ENCODE measurements around the gene TTC16. TPM values are rescaled to one million over a fixed set of nuclear protein-coding genes. Genes with fewer than 3 reads are reported as not detected.
A peak's percentile ranks its signal among the peaks of the same experiment; 100 is the strongest.

The TTC16 gene
- total and polyA plus RNA-seq, 4 donors: 0.38 to 0.63 (median 0.61) TPM; not detected in 1

DNA sequence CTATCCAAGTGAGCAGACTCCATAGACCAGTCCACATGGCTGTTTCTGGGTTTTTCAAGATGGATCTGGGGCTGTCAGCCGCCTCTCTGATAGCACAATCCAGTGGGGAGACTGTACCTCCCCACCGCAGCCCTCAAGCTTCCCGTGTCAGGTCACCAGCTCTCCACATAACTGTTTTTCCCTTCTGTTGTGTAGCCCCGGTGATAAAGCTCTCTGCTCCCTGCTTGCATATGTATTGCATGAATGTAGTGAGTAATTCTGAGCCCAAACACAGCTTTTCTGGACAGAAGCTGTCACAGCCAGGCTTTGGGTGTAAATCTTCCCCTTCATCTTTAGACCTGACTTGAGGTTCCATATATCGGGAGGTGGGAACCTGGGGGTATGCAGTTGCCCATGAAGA, 32.2 kb upstream of the TTC16 start:
- DNase-seq (ENCODE audit: low read depth in 4 of 6, low spot score in 6 of 6): no peak
- no peak overlapping the region for H3K4me3 ChIP-seq (ENCODE audit: low read depth, low read length)
- WGBS (ENCODE audit: insufficient coverage): 88% methylated on average over 3 of the region's 5 CpGs

DNA sequence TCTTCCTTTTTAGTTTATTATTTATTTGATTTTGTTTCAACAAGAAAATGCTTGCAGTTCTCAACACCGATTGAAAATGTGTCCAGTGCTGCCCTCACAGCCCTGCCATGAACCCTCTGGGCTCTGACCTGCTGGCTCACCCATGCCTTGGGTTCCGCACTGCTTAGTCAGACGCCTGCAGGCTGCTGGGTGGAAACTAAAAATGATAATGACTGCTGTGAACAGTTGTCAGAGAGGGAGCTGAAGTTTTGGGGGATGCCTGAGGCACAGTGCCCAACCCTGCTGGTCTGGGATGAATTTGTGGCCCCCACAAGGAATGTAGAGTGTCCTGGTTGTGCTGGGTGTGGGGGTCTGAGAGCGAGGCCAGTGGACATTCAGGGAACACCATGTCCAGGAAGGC, 31.3 kb upstream of the TTC16 start:
- Histone ChIP-seq H3K4me3 (ENCODE audit: low read depth, low read length) (no peak overlapping the region), H3K4me1 (ENCODE audit: control insufficient read depth, insufficient read depth, low read length) (peaks cover 7% of the 10 kb centered on the region), H3K36me3 (ENCODE audit: control insufficient read depth, insufficient read depth, low read length) (peaks cover 77% of the 10 kb centered on the region), H3K9me3 (ENCODE audit: control insufficient read depth, insufficient read depth, low read length) (no peaks in the 10 kb centered on the region), H3K27ac (ENCODE audit: low read depth, low read length) (no peak overlapping the region), H3K27me3 (ENCODE audit: control insufficient read depth, insufficient read depth, low read length) (no peaks in the 10 kb centered on the region)
- DNase-seq (ENCODE audit: low read depth in 4 of 6, low spot score in 6 of 6): no peak
- WGBS (ENCODE audit: insufficient coverage): 88% methylated on average over 4 of the region's 4 CpGs

More for the DNA sequence above, 32.2 kb upstream of the TTC16 start:
- Histone ChIP-seq H3K4me1 (ENCODE audit: control insufficient read depth, insufficient read depth, low read length) (peaks cover 10% of the 10 kb centered on the region), H3K36me3 (ENCODE audit: control insufficient read depth, insufficient read depth, low read length) (peaks cover 77% of the 10 kb centered on the region), H3K9me3 (ENCODE audit: control insufficient read depth, insufficient read depth, low read length) (no peaks in the 10 kb centered on the region), H3K27me3 (ENCODE audit: control insufficient read depth, insufficient read depth, low read length) (no peaks in the 10 kb centered on the region), H3K27ac (ENCODE audit: low read depth, low read length) (no peak overlapping the region)

DNA sequence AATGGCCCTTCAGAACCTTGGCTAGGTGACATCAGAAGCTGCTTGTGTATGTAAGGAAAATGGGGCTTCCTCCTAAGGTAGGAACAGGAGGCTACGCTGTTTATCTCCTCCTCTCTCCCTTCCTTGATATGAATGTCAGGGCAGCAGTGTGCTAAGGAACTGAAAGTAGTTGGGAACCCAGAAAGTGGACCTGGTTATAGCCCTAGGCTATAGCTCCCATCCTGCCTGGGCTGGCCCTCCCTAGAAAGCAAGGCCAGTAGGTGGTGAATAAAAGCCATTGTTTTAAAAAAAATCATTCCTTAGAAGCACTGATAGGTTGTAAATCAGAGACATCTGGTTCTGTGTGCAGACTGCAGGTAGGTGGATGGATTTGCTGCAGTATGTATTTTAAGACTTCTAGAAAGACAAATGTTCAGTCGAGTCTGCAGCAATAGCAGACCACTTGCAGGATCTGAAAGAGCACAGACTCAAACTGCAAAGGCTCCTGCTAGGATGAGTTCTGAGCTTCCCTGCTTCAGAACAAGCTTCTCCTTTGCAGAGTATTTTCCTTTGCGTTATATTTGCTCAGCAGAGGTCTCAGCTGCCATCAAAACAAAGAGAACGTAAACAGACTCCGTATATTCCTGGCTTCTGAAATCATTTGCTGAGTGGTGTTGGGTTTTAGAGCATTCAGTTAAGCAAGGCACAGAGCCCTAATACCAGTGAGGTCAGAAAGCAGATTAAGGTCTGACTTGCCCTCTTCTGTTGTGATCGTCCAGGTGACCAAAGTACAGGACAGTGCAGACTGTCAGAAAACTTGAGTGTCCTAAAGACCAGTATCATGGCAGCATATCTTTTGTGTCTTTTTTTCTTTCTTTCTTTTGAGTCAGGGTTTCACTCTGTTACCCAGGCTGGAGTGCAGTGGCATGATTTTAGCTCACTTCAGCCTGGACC, 29.2 kb upstream of the TTC16 start:
- peaks cover 4% of the 10 kb centered on the region for H3K4me1 ChIP-seq (ENCODE audit: control insufficient read depth, insufficient read depth, low read length)
- H3K27ac ChIP-seq (ENCODE audit: low read depth, low read length): no peak overlapping the region
- peaks cover 77% of the 10 kb centered on the region for H3K36me3 ChIP-seq (ENCODE audit: control insufficient read depth, insufficient read depth, low read length)
- WGBS (ENCODE audit: insufficient coverage): 74% methylated on average over 4 of the region's 6 CpGs
- H3K9me3 ChIP-seq (ENCODE audit: control insufficient read depth, insufficient read depth, low read length): no peaks in the 10 kb centered on the region
- H3K4me3 ChIP-seq (ENCODE audit: low read depth, low read length): no peak overlapping the region
- no peaks in the 10 kb centered on the region for H3K27me3 ChIP-seq (ENCODE audit: control insufficient read depth, insufficient read depth, low read length)
- DNase-seq (ENCODE audit: low read depth in 4 of 6, low spot score in 6 of 6): peak in 1 of 6 donors; percentile 10

DNA sequence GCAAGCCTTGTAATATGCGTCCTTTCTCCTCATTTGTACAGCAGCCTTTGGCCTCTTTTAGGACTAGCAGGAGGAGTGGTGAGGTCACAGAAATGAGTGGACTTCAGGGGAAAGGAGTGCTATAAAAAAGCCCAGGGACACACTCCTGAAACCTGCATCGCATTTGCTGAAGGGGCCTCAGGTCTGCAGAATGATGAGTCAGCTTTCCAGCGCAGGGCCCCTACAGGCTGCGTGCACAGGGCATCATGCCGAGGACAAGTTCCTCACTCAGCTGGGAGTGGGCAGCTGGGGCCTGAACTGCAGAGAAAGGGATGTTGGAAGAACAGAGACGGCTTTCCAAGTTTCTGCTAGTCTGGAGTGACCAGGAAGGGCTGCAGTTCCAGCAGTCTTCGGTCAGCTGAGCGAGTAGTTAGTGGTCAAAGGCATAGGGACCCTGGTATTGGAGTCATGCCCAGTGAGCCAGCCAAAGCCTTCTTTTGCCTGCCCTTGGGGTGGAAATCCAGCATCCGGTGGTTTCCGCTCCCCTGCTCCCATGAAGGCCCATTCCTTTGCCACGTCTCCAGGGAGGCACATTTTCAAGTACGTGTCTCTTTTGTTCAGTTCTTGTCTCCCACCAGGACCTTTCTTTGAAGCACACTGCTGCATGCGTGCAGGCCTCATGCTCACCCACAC, 26.4 kb upstream of the TTC16 start:
- no peaks in the 10 kb centered on the region for H3K27me3 ChIP-seq (ENCODE audit: control insufficient read depth, insufficient read depth, low read length)
- H3K4me1 ChIP-seq (ENCODE audit: control insufficient read depth, insufficient read depth, low read length): peaks cover 4% of the 10 kb centered on the region
- 76% methylated on average over 12 of the region's 13 CpGs for WGBS (ENCODE audit: insufficient coverage)
- no peaks in the 10 kb centered on the region for H3K9me3 ChIP-seq (ENCODE audit: control insufficient read depth, insufficient read depth, low read length)
- H3K4me3 ChIP-seq (ENCODE audit: low read depth, low read length): no peak overlapping the region
- peaks cover 65% of the 10 kb centered on the region for H3K36me3 ChIP-seq (ENCODE audit: control insufficient read depth, insufficient read depth, low read length)
- DNase-seq (ENCODE audit: low read depth in 4 of 6, low spot score in 6 of 6): no peak
- no peak overlapping the region for H3K27ac ChIP-seq (ENCODE audit: low read depth, low read length)

DNA sequence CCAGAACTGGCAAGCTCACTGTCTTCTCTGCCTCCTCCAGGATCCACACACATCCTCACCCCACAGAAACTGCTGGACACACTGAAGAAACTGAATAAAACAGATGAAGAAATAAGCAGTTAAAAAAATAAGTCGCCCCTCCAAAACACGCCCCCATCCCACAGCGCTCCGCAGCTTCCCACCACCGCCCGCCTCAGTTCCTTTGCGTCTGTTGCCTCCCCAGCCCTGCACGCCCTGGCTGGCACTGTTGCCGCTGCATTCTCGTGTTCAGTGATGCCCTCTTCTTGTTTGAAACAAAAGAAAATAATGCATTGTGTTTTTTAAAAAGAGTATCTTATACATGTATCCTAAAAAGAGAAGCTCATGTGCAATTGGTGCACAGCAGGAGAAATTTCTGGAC, 25.1 kb upstream of the TTC16 start:
- 100% methylated on average over 8 of the region's 10 CpGs for WGBS (ENCODE audit: insufficient coverage)
- Histone ChIP-seq H3K4me1 (ENCODE audit: control insufficient read depth, insufficient read depth, low read length) (no peaks in the 10 kb centered on the region), H3K36me3 (ENCODE audit: control insufficient read depth, insufficient read depth, low read length) (peaks cover 62% of the 10 kb centered on the region), H3K27ac (ENCODE audit: low read depth, low read length) (no peak overlapping the region), H3K9me3 (ENCODE audit: control insufficient read depth, insufficient read depth, low read length) (no peaks in the 10 kb centered on the region), H3K27me3 (ENCODE audit: control insufficient read depth, insufficient read depth, low read length) (no peaks in the 10 kb centered on the region), H3K4me3 (ENCODE audit: low read depth, low read length) (no peak overlapping the region)
- DNase-seq (ENCODE audit: low read depth in 4 of 6, low spot score in 6 of 6): no peak

DNA sequence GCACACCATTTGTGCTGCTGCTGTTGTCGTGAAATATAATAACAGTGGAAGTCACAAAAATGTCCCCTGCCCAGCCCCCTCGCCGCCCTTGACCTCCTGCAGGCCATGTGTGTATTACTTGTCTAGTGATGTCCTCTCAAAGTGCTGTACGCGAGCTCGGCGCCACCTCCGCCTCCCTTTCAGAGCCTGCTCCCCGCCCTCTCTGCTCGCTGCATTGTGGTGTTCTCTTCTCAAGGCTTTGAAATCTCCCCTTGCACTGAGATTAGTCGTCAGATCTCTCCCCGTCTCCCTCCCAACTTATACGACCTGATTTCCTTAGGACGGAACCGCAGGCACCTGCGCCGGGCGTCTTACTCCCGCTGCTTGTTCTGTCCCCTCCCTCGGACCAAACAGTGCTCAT, 23.8 kb upstream of the TTC16 start:
- no peaks in the 10 kb centered on the region for H3K4me1 ChIP-seq (ENCODE audit: control insufficient read depth, insufficient read depth, low read length)
- H3K9me3 ChIP-seq (ENCODE audit: control insufficient read depth, insufficient read depth, low read length): no peaks in the 10 kb centered on the region
- H3K4me3 ChIP-seq (ENCODE audit: low read depth, low read length): no peak overlapping the region
- WGBS (ENCODE audit: insufficient coverage): 67% methylated on average over 12 of the region's 20 CpGs
- no peak for DNase-seq (ENCODE audit: low read depth in 4 of 6, low spot score in 6 of 6)
- no peak overlapping the region for H3K27ac ChIP-seq (ENCODE audit: low read depth, low read length)
- no peaks in the 10 kb centered on the region for H3K27me3 ChIP-seq (ENCODE audit: control insufficient read depth, insufficient read depth, low read length)
- H3K36me3 ChIP-seq (ENCODE audit: control insufficient read depth, insufficient read depth, low read length): peaks cover 57% of the 10 kb centered on the region

DNA sequence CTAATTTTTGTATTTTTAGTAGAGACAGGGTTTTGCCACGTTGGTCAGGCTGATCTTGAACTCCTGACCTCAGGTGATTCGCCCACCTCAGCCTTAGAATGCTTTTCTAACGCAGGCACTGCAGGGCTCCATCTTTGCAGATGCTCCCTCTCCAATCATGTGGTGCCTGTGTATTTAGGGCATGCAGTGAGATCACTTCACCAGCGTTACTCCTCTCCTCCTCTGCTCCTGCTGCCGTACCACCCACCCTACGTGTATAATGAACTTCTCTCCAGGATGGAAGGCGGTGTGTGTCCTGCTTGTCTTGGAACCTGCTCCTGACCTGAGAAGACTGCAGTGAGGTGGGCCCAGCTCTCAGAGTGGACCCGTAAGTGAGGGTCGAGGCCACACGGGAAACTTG, 22.7 kb upstream of the TTC16 start:
- Histone ChIP-seq H3K4me3 (ENCODE audit: low read depth, low read length) (no peak overlapping the region), H3K27me3 (ENCODE audit: control insufficient read depth, insufficient read depth, low read length) (no peaks in the 10 kb centered on the region), H3K4me1 (ENCODE audit: control insufficient read depth, insufficient read depth, low read length) (no peaks in the 10 kb centered on the region), H3K9me3 (ENCODE audit: control insufficient read depth, insufficient read depth, low read length) (no peaks in the 10 kb centered on the region), H3K27ac (ENCODE audit: low read depth, low read length) (no peak overlapping the region), H3K36me3 (ENCODE audit: control insufficient read depth, insufficient read depth, low read length) (peaks cover 47% of the 10 kb centered on the region)
- 88% methylated on average over 10 of the region's 10 CpGs for WGBS (ENCODE audit: insufficient coverage)
- no peak for DNase-seq (ENCODE audit: low read depth in 4 of 6, low spot score in 6 of 6)

DNA sequence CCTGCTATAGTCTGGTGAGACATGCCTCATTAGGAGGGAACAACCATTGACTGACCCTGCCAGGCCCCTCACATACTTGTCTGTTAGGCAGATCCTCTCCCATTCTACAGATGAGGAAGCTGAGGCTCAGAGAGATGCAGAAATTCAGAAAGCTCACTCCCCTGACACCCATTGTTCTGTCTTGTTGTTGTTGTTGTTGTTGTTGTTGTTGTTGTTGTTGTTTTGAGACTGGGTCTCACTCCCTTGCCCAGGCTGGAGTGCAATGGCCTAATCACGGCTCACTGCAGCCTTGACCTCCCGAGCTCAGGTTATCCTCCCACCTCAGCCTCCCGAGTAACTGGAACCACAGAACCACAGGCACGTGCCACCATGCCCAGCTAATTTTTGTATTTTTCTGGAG, 22.2 kb upstream of the TTC16 start:
- Histone ChIP-seq H3K36me3 (ENCODE audit: control insufficient read depth, insufficient read depth, low read length) (peaks cover 43% of the 10 kb centered on the region), H3K27ac (ENCODE audit: low read depth, low read length) (no peak overlapping the region), H3K27me3 (ENCODE audit: control insufficient read depth, insufficient read depth, low read length) (no peaks in the 10 kb centered on the region), H3K4me3 (ENCODE audit: low read depth, low read length) (no peak overlapping the region), H3K4me1 (ENCODE audit: control insufficient read depth, insufficient read depth, low read length) (peaks cover 1% of the 10 kb centered on the region), H3K9me3 (ENCODE audit: control insufficient read depth, insufficient read depth, low read length) (no peaks in the 10 kb centered on the region)
- WGBS (ENCODE audit: insufficient coverage): no CpG with 5 or more reads among the region's 4 CpGs
- no peak for DNase-seq (ENCODE audit: low read depth in 4 of 6, low spot score in 6 of 6)

DNA sequence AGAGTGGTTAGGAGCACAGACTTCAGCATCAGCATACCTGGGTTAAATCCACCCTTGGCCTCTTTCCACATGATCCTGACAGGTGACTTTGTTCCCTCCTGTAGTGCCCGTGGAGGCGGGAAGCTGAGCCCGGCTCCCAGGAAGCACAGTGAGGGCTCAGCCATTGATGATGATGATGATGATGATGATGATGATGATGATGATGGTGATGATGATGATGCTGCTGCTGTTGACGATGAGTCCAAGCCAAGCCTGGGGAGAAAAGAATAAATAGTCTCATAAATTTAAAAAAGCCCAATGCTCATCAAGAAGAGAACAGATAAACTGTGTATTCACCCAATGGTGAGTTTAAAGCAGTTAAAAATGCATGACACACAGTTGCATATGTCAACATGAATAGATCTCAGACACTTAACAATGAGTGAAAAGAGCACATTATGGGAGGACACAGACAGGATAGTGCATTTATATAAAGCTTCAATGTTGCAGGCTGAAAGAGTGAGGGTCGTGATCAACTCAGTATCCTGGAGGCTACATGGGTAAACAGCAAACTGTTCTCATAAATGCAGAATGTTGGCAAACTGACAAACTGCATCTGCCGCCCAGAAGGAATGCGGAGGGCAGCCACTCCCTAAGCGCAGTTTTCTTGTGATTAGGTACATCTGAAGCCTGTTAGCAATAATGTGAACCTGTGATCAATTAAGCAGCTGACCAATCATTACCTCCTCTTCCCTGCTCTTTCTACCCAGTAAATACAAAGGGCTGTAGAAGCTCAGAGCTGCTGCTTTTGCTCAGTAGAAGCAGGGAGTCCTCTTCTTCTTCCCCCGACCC, 20.8 kb upstream of the TTC16 start:
- Histone ChIP-seq H3K9me3 (ENCODE audit: control insufficient read depth, insufficient read depth, low read length) (no peaks in the 10 kb centered on the region), H3K4me3 (ENCODE audit: low read depth, low read length) (no peak overlapping the region), H3K27me3 (ENCODE audit: control insufficient read depth, insufficient read depth, low read length) (no peaks in the 10 kb centered on the region), H3K27ac (ENCODE audit: low read depth, low read length) (no peak overlapping the region), H3K36me3 (ENCODE audit: control insufficient read depth, insufficient read depth, low read length) (peaks cover 31% of the 10 kb centered on the region), H3K4me1 (ENCODE audit: control insufficient read depth, insufficient read depth, low read length) (peaks cover 8% of the 10 kb centered on the region)
- whole genome bisulfite sequencing (ENCODE audit: insufficient coverage): 96% methylated on average over 4 of the region's 9 CpGs
- DNase-seq (ENCODE audit: low read depth in 4 of 6, low spot score in 6 of 6): peak in 2 of 6 donors; percentile 17 to 25
